HG03045 (cell line): ENCODE measurements around the gene DDX42.

Experiments
- ATAC-seq: cut with Tn5 transposase; IDR thresholded peaks from one replicate; pipeline ENCODE4 v1.9.1; 2021; ENCODE audit warnings: mild to moderate bottlenecking, moderate library complexity; ENCODE audit not compliant: unreplicated experiment

Gene DDX42

GRCh38 chr17:63774141-63774968, at the start of gene DDX42:
DDX42 (plus strand) TSS chr17:63774170; CDS start chr17:63787050, 12,880 bp downstream.
- peak; percentile 5 for ATAC-seq

- no peak for ATAC-seq
Measured at GRCh38 chr17:63735691-63736090, 38.3 kb upstream of the DDX42 start.

DNA sequence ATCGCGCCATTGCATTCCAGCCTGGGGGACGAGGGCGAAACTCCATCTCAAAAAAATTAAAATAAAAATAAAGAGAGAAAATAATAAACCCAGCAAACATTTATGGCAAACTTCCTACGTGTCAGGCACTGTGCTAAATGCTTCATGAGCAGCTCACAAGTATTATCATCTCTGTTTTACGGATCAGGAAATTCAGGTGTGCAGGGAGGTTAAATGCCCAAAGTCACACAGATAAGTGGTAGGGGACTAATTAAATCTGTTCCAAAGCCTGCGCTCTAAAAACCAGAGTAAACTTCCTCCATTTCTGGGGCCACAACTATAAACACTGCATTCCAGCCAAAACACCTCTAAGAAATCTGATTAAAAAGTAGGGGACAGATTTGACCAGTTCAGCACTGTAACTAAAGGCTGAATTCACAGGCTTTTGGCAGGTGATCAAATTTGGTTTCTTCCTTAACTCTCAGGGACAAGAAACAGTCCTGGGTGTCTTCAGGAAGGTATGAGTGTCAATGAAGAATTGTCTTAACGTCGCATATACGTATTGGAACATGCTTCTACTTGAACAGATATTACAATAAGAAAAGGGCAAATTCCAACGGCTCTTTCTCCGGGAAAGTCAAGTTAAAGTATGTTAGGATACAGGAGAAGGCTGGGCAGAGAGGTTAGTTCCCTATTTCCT, 33.4 kb upstream of the DDX42 start:
- no peak for ATAC-seq

GRCh38 chr17:63741143-63741407, 32.9 kb upstream of the DDX42 start:
- peak; percentile 10 for ATAC-seq

DNA sequence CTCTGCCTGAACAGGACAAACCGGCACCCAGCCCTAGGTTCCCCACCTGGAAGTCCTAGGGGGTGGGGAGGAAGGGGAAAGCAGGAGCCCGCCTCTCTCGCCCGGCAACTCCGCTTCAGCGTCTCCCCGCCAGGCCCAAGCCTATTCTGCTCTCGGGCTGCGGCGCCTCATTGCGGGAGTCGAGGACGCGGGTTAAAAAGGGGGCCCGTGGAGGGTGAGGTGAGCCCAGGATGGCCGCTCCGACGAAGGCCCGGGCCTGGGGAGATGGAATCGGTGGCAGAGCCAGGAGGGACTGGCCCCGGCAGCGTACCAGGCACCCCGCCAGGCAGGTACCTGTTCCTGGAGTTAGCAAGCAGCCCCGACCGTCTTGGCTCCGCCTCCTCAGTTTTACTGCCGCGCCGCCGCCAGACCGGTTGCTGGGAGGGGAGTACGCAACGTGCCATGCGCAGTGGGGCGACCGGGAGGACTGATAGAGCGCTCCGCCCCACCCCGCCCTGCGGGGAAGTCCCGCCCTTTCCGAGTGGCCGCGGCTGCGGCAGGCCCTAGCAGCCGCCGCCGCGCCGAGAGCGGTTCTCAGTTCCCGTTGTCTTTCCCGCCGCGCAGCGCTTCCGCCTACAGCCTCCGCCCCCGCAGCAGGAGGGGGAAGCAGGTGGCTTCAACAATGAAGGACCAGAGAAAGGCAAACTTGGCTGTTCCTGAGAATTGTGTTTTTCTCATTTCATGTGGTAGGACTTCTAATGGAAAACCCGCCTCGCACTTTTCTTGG, 32.4 kb upstream of the DDX42 start, which contains the start of gene STRADA:
TSS of gene STRADA (minus strand) at position 392 of the 766 bp plus-strand sequence. CDS start 13,430 bp downstream, outside the sequence.
- ATAC-seq, result peak; percentile 85

- no peak for ATAC-seq
Measured at GRCh38 chr17:63751806-63752205, 22.2 kb upstream of the DDX42 start.

- ATAC-seq, result no peak
Measured at GRCh38 chr17:63752707-63753106, 21.3 kb upstream of the DDX42 start.

DNA sequence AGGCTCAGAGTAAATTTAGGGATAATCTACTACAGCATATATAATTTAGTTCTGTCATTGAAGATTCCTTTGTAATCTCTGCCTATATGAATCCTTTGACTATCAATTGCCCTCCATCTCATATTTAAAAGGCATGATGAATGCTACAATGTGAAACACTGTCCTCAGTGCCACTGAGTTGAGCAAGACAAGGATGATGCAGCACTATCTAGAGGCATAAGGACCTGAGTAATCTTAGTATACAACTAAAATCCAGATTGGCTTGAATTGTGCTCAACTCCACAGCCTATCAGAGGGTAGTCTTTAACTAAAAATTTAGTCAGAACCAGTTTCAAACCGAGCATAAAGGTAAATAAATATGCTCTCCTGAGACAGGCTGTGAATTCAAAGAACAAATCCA, 20.8 kb upstream of the DDX42 start:
- no peak for ATAC-seq

DNA sequence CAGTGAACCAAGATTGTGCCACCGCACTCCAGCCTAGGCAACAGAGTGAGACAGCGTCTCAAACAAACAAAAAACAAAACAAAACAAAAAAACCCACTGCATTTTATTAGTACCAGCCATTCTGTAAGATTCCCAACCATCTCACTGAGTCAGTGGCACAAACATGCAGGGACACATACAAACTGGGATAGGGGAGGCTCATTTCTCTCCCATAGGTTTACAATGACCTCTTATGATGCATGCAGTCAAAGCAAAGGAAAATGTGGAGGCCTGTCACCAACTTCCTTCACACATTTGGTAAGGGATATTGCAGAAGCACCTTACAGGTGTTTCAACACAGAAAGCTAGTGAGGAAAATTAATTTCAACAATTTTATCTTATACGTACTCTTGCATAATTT, 19.9 kb upstream of the DDX42 start:
- no peak for ATAC-seq

DNA sequence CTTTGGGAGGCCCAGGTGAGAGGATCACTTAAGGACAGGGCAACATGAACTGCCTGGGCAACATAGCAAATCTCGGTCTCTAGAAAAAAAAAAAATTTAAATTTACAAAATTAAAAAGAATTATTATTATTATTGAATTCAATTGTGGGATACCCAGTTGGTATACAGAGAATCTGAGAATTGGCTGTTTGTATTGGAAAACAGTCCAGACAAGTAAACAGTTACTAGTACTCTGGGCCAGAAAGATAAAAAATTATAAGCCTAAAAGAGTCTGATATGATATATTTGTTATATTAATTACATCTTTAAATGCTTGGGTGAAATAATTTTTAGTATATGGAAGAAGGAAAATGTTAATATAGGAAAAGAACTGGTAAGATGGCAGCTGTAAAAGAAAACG, 15.5 kb upstream of the DDX42 start:
- ATAC-seq, result no peak

DNA sequence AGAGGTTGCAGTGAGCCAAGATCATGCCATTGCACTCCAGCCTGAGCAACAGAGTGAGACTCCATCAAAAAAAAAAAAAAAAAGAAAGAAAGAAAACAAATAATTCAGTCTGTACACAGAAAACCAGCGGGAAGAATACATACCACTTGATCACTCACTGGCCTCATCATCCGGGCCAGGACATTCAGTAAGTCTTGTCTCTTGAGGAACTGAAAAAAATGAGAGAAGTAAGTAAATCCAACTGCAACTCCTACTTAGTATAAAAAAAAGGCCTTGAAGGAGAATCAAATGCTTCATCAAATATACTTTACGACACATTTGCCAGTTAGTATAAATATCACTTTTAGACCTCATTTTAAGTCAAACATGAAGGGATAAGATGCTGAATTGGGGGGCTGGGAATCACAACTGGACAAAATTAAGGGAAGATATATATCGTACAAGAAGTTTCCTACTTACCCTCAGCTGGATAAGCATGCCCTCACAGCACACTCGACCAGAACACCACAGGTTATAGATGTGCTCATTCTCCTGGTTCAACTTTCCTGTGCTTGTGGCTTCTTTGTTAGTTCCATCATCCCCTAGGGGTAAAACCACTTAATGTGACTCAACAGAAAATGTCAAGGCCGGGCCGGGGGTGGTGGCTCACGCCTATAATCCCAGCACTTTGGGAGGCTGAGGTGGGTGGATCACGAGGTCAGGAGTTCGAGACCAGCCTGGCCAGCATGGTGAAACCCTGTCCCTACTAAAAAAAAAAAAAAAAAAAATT, 13.0 kb upstream of the DDX42 start:
- no peak for ATAC-seq

GRCh38 chr17:63762161-63763078, 11.6 kb upstream of the DDX42 start:
- ATAC-seq, result no peak

DNA sequence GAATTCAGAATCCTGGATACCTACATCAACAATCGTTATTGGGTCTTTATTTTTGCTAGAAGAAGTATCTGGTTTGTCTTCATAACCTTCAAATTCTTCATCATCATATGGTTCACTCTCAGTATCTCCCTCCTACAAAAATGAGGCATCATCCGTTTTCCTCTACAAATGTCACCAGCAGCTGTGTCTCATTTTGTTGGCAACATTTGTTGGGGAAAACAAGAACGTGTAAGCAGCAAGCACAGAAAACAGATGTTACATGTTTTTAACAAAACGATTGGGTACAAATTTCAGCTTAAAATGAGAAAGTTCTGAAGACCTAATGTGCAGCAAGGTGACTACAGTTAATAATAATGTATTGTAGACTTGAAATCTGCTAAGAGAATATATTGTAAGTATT, 9.3 kb upstream of the DDX42 start:
- ATAC-seq, result no peak

DNA sequence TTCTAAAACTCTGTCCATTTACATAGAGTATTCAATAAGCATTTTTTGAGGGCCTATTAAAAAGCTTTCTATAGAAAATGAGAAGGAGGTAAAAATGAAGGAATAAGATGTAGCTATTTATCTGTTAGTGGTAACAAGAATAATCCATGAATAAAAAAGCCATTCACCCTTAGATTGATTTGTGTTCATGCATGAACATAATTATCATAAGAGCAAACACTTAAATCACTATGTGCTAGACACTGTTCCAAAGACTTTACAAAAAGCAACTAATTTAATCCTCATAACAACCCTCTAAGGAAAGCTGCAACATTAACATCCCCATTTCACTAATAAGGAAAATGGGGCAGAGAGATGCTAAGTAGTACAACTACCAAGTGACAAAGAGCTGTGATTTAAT, 7.2 kb upstream of the DDX42 start:
- no peak for ATAC-seq

DNA sequence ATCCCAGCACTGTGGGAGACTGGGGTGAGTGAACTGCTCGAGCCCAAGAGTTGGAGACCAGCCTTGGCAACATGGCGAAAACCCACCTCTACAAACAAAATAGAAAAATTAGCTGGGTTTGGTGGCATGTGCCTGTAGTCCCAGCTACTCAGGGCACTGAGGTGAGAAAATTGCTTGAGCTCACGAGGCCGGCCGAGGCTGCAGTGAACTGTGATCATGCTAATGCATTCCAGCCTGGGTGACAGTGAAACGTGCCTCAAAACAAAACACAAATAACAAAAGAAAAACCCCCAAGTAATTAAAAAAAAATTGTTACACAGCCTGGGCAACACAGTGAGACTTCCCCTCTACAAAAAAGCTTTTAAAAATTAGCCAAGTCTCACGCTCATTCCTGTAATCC, 5.5 kb upstream of the DDX42 start:
- no peak for ATAC-seq

DNA sequence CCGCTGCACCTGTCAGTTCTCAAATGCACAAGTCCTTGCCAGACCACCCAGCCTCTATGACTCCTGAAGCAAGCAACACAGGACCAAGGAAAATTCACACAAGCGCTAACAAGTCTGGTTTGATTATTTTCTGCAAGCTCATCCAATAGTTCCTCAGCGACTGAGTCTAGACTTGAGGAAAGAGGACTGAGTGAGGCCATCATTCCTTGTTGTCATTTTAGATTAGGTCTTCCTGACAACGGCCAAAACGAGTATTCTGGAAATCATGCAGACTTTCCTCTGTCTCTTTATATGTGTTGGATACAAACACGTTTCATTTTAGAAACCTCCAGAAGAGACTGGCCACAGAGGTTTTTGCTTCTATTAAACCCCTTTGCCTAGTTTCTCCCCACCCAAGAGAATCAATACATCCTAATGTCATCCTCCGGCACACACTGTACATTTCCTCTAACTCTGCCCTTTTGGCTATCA, 1.1 kb upstream of the DDX42 start:
- ATAC-seq, result no peak

DNA sequence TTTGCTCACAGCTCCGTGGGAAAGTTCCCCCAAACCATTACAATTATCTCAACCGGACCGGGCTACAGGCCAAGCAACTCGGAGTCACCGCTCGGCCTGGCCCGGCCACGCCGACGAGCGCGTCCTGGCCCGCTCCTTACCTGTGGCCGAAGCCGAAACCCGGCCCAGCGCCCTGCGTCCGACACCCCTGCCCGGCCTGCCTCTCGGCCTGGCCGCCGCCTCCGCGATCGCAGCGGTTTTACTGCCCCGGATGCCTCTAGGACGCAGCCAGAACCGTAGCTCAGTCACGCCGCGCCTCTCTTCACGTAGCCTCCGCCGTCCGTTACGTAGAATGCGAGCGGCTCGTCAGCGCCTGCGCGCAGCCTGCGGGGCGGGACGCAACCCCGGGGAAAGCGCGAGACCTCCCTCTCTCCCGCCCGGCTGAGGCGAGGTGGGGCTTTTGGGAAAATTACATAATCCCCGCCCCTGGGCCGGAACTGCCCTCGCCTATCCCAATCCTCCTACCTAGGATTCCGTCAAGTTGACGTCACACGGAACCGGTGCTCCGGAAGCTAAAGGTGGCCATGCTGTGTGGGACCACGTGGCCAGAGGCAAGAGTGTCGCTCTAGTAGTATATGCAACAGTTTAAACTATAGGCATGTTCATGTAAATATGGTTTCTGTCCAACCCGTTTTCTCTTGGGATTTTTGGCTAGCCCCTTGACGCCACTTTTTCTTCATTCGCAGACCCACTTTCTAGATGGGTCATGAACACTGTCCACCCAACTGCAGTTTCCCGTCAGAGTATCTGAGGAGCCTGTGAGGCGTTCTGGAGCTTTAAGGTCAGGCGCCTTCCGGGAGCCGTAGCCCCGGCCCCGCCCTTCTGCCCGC, 464 bp upstream of the DDX42 start, which contains the start of gene CCDC47:
TSS of gene CCDC47 (minus strand) at position 326 of the 869 bp plus-strand sequence. CDS start 7,422 bp downstream, outside the sequence.
- peak; percentile 87 for ATAC-seq

- no peak for ATAC-seq
Measured at GRCh38 chr17:63774969-63775265, 947 bp downstream of the DDX42 start.

GRCh38 chr17:63775420-63775819, 1.4 kb downstream of the DDX42 start:
- no peak for ATAC-seq
